HG02571 (cell line): Measurements from ENCODE around the gene MTERF4.

Experiments used
- ATAC-seq: cut with Tn5 transposase; IDR thresholded peaks from one replicate; pipeline ENCODE4 v1.9.1; 2021; ENCODE audit warnings: mild to moderate bottlenecking, moderate library complexity; ENCODE audit not compliant: unreplicated experiment

The MTERF4 gene

DNA sequence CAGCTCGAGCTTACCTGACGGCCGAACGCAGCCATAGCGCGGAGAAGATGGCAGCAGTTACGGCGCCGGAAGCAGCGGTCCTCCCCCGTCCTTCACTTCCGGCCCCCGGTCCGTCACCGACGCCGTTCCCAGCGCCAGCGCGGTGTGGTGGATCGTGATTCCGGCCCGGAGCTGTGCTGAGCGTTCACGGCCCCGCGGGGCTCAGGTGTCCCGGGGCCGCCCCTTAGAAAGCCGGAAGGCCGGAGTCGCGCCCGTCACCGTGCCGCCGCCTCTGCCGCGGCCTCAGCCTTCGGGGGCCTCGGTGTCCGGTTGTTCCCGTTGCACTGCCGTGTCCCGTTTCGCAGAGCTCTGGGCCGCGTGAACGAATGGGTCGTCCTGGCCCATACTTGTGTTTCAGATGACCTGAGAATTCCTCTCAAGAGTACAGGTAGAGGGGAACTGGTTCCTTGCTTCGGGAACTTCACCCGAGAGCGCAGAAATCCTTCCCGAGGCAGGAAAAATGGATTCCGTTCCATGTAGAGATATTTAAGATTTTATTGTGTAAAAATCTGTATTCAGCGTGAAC, at the start of gene MTERF4:
Gene MTERF4 (minus strand): TSS at position 49 of the 565 bp plus-strand sequence. CDS start 14 bp downstream, at position 35.
- ATAC-seq, result peak; percentile 87

GRCh38 chr2:241150660-241151530, 48.8 kb upstream of the MTERF4 start:
- no peak for ATAC-seq

DNA sequence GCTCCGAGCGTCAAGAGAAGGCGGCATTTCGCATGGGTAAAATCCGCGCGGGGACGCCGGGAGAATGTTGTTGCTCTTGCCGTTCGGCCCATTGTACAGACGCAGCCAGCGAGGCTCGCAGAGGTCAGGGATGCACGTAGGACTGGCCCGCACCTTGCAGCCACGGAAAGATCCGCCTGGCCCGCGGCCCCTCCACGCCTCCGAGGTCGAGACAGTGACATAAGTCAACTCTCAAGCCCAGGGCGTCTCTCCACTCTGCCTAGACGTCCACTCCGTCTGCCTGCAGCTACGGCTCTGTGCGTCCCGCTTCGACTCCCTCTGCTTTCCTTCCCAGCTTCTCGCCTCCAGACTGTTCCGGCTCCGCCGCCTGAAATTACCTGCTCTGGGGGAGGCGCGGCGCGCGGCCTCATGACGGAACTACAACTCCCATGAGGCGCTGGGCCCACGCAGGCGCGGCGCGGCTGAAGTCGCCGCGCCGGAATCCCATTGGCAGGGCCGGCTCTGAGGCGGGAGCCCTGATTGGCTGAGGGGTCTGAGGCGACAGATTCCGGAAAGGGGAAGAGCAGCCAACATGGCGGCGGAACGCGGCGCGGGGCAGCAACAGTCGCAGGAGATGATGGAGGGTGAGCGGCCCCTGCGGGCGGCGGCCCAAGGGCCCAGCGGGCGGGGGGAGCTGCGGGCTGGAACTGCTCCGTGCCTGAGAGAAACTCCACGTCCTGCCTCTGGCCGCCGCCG, 48.0 kb upstream of the MTERF4 start, which contains the start of gene PPP1R7:
Gene PPP1R7 (plus strand): TSS at position 543 of the 735 bp plus-strand sequence. CDS start 29 bp downstream, at position 572.
- ATAC-seq, result peak; percentile 73

GRCh38 chr2:241149675-241149924, 47.5 kb upstream of the MTERF4 start:
- ATAC-seq, result peak; percentile 10

DNA sequence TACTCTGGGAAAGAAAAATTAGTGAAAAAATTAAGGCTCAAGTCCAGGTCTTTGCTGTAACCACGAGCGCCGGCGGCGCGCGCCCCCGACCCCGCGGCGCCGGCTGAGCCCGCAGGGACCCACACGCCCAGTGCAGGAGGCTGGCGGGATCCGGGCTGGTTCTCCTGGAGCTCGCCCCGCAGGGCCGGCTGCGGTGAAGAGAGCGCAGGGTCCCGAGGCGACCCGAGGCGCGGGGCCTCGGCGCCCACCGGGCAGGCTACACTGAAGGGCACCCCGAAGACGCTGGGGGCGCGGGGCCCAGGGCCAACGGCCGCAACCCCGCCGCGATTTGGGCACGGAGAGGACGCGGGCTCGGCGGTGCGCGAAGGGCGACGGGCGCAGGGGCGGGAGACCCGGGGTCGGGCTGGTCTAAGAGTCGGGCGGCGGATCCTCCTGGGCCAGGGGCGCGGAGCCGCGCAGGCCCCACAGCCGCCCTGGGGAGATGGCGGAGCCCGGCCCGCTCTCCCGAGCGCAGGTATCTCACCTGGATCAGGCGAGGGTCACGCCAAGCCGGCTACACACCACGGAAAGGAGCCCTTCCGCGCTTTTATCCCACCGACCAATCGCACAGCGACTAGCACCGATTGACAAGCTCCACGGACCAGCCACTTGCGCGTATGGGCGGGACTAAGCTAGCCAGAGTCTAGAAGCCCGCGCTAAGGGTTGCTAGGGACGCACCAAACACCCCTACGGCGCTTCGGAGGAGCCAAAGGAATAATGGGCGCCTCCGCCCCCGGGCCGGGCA, 47.0 kb upstream of the MTERF4 start, which contains the start of gene PASK:
Gene PASK (minus strand): TSS at position 582 of the 784 bp plus-strand sequence. CDS start 6,440 bp downstream, outside the sequence.
- peak; percentile 75 for ATAC-seq

DNA sequence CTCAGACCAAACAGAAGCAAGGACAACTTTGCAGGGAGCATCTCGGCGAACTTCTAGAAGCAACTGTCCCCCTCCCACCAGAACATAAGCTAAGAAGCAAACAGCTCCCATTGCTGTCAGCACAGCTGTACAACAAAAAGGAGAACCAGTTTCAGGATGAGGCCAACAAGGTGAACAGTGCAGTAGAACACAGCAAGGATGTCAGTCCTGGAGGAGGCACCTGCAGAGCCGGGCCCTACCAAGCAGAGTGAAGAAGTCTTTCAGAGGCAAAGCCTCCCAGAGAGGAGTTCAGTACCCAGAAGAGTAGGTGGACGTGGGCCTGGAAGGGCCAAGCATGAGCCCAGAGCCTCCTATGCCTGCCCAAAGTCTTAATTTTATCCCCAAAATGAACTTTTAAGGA, 46.2 kb upstream of the MTERF4 start:
- ATAC-seq, result no peak

- ATAC-seq, result no peak
Measured at GRCh38 chr2:241147336-241147735, 45.2 kb upstream of the MTERF4 start.

- no peak for ATAC-seq
Measured at GRCh38 chr2:241146286-241146685, 44.2 kb upstream of the MTERF4 start.

DNA sequence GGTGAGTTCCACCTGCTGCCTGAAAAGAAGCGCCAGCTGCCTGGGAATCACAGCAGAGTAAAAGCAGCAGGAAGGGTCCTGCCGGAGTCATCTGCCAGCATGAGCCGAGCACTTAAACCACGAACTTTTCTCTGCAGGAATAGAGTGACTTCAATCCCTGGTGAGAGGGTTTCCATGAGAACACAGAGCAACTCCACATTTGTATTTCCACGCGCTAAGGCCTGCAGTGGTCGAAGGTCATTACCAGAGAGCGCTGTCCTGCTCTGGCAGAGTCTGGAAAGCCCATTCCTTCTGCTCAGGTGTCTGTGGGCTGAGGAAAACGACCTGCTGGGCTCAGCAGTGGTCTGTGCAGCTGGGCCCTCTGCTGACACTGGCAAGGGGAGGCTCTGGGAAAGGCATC, 40.5 kb upstream of the MTERF4 start:
- no peak for ATAC-seq

DNA sequence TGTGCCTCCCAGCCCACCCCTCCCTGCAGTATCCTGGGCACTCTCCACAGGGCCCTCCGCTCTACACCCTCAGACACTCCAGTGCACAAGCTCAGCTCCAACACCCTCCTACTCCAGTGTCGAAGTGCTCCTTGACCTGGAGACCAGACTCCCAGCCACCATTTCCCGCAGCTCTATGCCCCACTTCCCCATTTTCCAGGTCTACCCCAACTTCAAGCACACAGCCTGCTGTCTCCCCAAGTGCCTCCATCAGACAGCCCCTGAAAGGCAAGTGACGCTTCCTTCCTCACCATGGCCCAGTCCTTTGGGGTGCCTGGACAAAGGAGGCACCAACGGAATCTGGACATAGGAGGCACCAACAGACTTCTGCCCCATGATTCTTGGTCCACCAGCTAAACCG, 40.0 kb upstream of the MTERF4 start:
- ATAC-seq, result no peak

DNA sequence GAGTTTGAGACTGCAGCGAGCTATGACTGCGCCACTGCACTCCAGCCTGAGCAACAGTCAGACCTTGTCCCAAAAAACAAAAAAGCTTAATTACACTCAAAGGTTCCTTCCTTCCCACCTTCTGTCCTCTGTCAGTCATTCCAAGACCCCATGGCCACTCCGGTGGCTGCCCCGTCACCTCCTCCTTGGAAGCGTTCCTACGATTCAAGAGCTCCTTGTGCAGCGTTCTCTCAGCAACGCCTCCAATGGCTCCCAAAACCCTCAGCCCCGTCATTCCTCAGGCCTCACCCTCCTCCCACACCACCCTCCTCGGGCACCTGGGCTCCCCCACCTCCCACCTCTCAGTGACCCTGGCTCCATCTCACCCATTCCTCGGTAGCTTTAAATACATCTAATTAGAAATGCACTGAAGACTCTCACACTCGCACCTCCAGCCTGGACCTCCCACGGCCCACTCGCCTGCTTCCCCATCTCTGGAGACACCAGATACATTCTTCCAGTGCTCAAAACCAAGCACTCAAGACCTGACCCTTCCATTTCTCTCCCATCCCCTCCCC, 39.2 kb upstream of the MTERF4 start:
- no peak for ATAC-seq

- ATAC-seq, result no peak
Measured at GRCh38 chr2:241140445-241140840, 38.4 kb upstream of the MTERF4 start.

DNA sequence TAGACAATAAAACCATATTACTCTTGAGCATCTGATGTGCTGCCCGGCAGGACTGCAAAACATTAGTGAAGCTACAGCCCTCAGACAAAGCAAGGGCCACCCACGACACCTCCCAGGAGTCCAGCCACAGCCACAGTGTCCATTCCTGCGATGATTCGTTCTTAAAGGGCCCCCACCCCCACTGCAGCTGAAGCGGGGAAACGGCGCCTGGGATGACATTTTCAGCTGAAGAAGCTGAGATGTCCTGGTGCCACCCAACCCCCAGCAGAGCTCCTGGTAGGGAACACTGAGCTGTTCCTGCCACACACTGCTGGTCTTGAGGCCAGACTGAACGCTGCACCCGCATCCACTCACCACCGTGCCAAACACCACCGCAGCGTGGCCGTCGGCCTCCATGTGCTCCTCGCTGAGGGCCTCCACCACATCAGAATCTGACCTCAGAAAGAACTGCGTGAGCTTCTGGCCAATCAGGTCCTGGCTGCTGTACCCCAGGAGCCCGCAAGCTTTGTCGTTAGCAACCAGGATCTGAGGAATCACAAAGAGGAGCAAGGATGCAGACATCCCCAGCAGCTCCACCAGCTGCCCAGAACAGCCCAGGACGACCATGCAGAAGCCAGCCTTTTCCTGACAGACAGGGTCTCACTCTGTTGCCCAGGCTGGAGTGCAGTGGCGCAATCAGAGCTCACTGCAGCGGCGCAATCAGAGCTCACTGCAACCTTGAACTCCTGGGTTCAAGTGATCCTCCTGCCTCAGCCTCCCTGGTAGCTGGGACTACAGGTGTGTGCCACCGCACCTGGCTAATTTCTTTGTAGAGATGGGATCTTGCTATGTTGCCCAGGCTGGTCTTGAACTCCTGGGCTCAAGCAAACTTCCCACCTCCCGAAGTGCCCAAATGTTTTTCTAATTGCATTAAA, 37.7 kb upstream of the MTERF4 start:
- no peak for ATAC-seq

DNA sequence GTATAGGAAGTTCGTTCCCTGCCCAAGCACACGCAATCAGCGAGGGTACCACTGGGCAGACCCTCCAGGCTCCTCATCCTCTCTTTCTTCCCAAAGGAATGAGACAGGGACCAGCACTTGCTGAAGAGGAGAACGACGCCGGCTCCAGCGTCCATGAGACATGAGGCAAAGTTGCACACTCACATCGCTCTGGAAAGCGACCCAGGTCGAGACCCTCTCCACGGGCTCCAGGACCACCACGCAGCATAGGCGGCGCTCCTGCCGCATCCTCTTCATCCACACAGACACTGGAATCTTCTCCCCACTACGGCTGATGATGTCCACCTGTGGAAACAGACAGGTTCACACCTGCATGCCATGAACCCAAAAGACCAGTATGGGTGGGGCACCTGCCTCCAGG, 36.4 kb upstream of the MTERF4 start:
- ATAC-seq, result no peak

DNA sequence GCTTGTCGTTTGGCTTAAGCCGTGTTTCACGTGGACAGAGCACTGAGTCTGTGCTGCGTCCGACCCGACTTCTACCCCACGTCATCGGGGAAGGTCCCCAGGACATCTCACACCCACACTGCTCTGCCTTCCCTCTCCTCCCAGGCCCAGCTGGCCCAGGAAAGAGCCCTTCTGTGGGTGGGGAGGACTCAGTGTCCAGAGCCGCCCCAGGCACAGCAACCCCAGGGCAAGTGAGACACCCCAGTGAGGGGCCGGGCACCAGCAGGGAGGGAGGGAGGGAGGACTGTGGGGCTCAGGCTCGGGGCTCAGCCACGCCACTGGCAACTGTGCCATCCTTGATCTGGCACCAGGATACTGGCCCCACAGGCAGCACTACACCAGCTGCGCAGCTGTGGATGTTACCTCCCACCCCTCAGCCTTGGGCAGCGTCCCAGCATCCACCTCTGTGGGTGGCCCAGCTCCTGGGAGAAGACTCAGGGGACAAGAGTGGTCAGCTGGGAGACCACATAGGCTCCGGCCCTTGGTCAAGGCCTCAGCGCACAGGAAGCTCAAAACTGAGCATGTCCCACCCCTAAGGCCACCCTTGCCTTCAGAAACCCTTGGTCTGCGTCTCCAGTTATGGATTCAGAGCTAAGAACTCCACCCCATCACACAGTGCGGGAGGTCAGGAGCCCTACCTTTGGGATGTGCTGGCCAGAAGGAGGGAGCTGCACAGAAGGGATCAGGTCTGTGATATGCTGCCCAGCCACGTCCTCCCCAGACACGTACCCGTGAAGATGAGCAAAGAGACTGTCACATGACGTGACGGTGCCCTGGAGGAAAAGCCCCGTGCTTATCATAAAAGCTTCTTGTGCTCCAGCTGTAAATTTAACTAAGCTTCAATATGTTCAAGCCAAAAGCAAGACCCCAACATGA, 35.4 kb upstream of the MTERF4 start:
- no peak for ATAC-seq

GRCh38 chr2:241136661-241137260, 34.7 kb upstream of the MTERF4 start:
- no peak for ATAC-seq

DNA sequence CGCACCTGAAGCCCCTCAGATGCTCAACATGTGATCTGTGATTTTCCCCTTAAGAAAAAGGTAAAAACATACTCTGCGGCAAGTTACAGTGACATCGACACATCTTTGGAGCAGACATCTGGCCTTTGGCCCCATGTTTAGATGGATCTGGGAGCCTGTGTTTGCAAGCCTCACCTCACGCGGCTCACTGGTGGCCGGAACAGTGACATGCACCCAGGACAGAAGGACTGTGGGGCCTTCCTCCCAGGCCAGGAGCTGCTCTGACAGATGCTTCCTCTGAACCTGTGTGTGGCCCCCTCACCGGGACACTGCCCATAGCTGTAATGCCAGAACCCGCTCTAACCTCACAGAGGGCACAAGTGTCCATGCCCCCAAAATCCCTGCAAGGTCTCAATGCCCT, 34.1 kb upstream of the MTERF4 start:
- ATAC-seq, result no peak

- no peak for ATAC-seq
Measured at GRCh38 chr2:241135737-241136136, 33.6 kb upstream of the MTERF4 start.
